IMR-90 (cell line): Measurements from ENCODE around the gene PRRG1.
"Not testable (repeated sequence)": the region's sequence is repeated elsewhere in the genome, so short reads cannot be mapped to it uniquely, and the experiment has no call there.

Experiments
- FOS ChIP-seq: fragments of 150-350 bp; IDR thresholded peaks from 2 replicates; pipeline ENCODE4 v1.6.1; 2016; ENCODE audit warnings: low read depth, low read length
- MAFK ChIP-seq: IDR thresholded peaks from 2 replicates; pipeline ENCODE4 v1.6.1; 2012; ENCODE audit warnings: low read depth, low read length, improper control_type of control experiment
- MAZ ChIP-seq: IDR thresholded peaks from 2 replicates; pipeline ENCODE4 v1.6.1; 2012; ENCODE audit warnings: low read depth, mild to moderate bottlenecking, low read length, improper control_type of control experiment, moderate library complexity, borderline replicate concordance
- POLR2A ChIP-seq: IDR thresholded peaks from 2 replicates; pipeline ENCODE4 v1.6.1; 2012; ENCODE audit warnings: mild to moderate bottlenecking, low read depth, low read length
- RAD21 ChIP-seq: IDR thresholded peaks from 2 replicates; pipeline ENCODE4 v1.6.1; 2012; ENCODE audit warnings: low read length, improper control_type of control experiment
- RFX5 ChIP-seq: IDR thresholded peaks from 2 replicates; pipeline ENCODE4 v1.8.0; 2012; ENCODE audit warnings: low read depth, mild to moderate bottlenecking, low read length, moderate library complexity
- TF ChIP-seq, protein P1 (sequence below): conservative IDR thresholded peaks from 2 replicates; pipeline ENCODE4 v1.5.1; 2012; ENCODE audit warnings: mild to moderate bottlenecking, low read depth, low read length, improper control_type of control experiment

GRCh38 chrX:37499649-37500048, 150.5 kb downstream of the PRRG1 start:
- TF ChIP-seq POLR2A, MAZ, MAFK, RAD21, RFX5, FOS: not testable (repeated sequence)
- TF ChIP-seq, protein P1, sequence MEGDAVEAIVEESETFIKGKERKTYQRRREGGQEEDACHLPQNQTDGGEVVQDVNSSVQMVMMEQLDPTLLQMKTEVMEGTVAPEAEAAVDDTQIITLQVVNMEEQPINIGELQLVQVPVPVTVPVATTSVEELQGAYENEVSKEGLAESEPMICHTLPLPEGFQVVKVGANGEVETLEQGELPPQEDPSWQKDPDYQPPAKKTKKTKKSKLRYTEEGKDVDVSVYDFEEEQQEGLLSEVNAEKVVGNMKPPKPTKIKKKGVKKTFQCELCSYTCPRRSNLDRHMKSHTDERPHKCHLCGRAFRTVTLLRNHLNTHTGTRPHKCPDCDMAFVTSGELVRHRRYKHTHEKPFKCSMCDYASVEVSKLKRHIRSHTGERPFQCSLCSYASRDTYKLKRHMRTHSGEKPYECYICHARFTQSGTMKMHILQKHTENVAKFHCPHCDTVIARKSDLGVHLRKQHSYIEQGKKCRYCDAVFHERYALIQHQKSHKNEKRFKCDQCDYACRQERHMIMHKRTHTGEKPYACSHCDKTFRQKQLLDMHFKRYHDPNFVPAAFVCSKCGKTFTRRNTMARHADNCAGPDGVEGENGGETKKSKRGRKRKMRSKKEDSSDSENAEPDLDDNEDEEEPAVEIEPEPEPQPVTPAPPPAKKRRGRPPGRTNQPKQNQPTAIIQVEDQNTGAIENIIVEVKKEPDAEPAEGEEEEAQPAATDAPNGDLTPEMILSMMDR, result not testable (repeated sequence)
